GM23248 (cell line): ENCODE results near the gene CLEC18A.
"Not testable (repeated sequence)": the region's sequence is repeated elsewhere in the genome, so short reads cannot be mapped to it uniquely, and the experiment has no call there.

Experiments used
- EZH2 ChIP-seq: fragments of 200-600 bp; sonication (generic); IDR thresholded peaks from 2 replicates; pipeline ENCODE4 v1.6.1; 2018; ENCODE audit warnings: antibody characterized with exemption, mild to moderate bottlenecking; ENCODE audit not compliant: insufficient read depth, poor library complexity, severe bottlenecking
- EZH2phosphoT487 ChIP-seq: fragments of 200-600 bp; sonication (generic); IDR thresholded peaks from 2 replicates; pipeline ENCODE4 v1.6.1; 2018; ENCODE audit warnings: antibody characterized with exemption, moderate library complexity, mild to moderate bottlenecking, low read depth; ENCODE audit not compliant: insufficient read depth

GRCh38 chr16:69965661-69966054 lies 14.5 kb downstream of the CLEC18A start:
- not testable (repeated sequence) for TF ChIP-seq EZH2, EZH2phosphoT487
